Measurements from ENCODE around the gene ACSL4. TPM values are rescaled to one million over a fixed set of nuclear protein-coding genes. Genes with fewer than 3 reads are reported as not detected.

Gene ACSL4
- total RNA-seq, 1 donor, result 171 TPM

DNA sequence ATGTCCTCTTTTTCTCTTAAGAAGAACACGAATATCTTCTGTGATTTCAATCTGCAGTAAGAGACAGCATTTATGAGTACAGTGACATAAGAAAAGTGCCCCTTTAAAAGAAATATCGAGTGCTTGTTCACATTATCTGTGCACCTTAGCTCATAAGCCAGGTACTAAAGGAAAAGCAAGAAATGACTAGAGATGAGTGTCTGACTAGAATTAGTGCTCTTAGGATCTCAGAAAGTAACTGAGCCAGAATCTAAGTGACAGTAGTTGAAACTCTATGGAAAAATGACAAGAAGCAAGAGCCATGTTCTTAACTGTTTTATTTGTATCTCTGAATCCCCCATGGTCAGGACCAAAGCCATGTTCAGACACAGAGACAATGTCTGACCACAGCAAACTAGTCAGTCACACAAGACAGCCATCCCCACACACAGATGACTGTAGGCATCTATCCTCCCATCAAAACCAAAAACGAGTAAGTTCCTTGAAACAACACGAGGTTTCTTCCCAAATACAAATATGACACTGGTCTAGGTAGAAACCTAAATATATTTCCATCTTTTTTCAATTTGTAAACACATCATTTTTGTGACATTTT lies 36.8 kb downstream of the ACSL4 start:
- no peak overlapping the region for H3K4me3 ChIP-seq (ENCODE audit: low read depth, low read length)
- TF ChIP-seq, protein P1, sequence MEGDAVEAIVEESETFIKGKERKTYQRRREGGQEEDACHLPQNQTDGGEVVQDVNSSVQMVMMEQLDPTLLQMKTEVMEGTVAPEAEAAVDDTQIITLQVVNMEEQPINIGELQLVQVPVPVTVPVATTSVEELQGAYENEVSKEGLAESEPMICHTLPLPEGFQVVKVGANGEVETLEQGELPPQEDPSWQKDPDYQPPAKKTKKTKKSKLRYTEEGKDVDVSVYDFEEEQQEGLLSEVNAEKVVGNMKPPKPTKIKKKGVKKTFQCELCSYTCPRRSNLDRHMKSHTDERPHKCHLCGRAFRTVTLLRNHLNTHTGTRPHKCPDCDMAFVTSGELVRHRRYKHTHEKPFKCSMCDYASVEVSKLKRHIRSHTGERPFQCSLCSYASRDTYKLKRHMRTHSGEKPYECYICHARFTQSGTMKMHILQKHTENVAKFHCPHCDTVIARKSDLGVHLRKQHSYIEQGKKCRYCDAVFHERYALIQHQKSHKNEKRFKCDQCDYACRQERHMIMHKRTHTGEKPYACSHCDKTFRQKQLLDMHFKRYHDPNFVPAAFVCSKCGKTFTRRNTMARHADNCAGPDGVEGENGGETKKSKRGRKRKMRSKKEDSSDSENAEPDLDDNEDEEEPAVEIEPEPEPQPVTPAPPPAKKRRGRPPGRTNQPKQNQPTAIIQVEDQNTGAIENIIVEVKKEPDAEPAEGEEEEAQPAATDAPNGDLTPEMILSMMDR (IDR thresholded peaks at IDR 0.05; ENCODE audit: insufficient read depth, low read depth, low read length), result no peak
- no peak for DNase-seq (ENCODE audit: low read depth)

GRCh38 chrX:109695637-109696036 lies 37.4 kb downstream of the ACSL4 start:
- H3K4me3 ChIP-seq (ENCODE audit: low read depth, low read length), result no peak overlapping the region
- TF ChIP-seq, protein P1 (IDR thresholded peaks at IDR 0.05; ENCODE audit: insufficient read depth, low read depth, low read length), result no peak
- no peak for DNase-seq (ENCODE audit: low read depth)

DNA sequence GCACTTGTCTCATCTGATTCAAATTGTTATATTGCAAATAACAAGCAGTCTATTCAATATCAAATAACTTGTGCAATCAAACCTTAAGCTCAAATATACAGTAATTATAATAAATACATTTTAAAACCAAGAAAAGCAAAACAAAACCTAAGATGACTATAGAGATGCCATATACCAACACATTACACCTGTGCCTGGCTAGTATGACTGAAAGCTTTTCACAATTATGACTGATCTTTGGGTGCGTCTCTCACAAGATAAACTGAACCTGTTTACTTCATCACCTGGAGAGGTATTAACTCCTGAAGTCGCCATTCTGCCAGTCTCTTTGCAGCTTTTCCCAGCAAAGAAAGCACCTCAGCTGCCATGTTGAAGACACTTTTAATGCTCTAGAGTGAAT lies 41.3 kb downstream of the ACSL4 start:
- no peak for DNase-seq (ENCODE audit: low read depth)
- no peak overlapping the region for H3K4me3 ChIP-seq (ENCODE audit: low read depth, low read length)
- TF ChIP-seq, protein P1 (IDR thresholded peaks at IDR 0.05; ENCODE audit: insufficient read depth, low read depth, low read length), result no peak

DNA sequence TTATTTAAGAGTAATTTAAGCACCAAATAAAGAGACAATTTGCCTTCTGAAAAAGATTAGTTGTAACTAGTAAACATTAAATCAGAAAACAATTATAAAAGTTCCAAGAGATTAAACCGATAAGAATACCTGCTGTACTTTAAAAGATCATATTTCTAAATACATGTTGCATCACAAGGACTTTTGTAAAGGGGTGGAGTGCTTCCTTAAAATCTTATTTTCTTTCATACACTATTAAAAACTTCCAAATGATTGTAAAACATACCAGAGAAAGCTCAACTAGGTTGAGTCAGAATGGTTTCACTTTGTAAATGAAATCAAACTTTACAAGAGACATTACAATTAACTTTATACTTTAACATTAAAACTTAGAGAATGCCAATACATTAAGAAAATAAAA lies 41.8 kb downstream of the ACSL4 start:
- H3K4me3 ChIP-seq (ENCODE audit: low read depth, low read length), result no peak overlapping the region
- TF ChIP-seq, protein P1 (IDR thresholded peaks at IDR 0.05; ENCODE audit: insufficient read depth, low read depth, low read length), result no peak
- DNase-seq (ENCODE audit: low read depth), result no peak

GRCh38 chrX:109687903-109688302 lies 45.2 kb downstream of the ACSL4 start:
- DNase-seq (ENCODE audit: low read depth), result no peak
- TF ChIP-seq, protein P1 (IDR thresholded peaks at IDR 0.05; ENCODE audit: insufficient read depth, low read depth, low read length), result no peak
- no peak overlapping the region for H3K4me3 ChIP-seq (ENCODE audit: low read depth, low read length)

- no peak overlapping the region for H3K4me3 ChIP-seq (ENCODE audit: low read depth, low read length)
- TF ChIP-seq, protein P1 (IDR thresholded peaks at IDR 0.05; ENCODE audit: insufficient read depth, low read depth, low read length), result no peak
- DNase-seq (ENCODE audit: low read depth), result no peak
Observed at GRCh38 chrX:109685656-109686078, 47.4 kb downstream of the ACSL4 start.

DNA sequence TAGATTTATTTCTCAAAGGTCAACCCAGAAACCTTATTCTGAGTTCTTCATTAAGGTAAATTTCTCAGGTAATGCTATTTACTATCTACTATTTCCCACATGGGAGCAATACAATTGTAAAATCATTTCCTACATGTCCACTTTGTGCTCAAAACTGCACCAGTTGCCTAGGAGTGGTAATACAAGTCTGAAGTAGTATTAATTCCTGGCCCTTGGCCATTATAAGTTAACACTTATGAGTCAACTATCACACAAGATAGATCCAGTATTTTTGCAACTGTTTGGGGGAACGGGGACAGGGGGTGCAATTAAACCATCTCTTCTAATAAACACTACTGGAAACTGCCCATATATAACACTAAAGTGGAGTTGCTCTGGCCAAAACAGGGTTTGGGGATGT lies 48.9 kb downstream of the ACSL4 start:
- TF ChIP-seq, protein P1 (IDR thresholded peaks at IDR 0.05; ENCODE audit: insufficient read depth, low read depth, low read length), result no peak
- DNase-seq (ENCODE audit: low read depth), result no peak
- no peak overlapping the region for H3K4me3 ChIP-seq (ENCODE audit: low read depth, low read length)
